PC-3 (cell line): Measurements from ENCODE around the gene WDR86. TPM values are rescaled to one million over a fixed set of nuclear protein-coding genes. Genes with fewer than 3 reads are reported as not detected.

ENCODE experiments used
- ATAC-seq: fragments of 200-7000 bp; cut with Tn5 transposase; 2 replicates; pipeline ENCODE4 v1.9.1; 2020; ENCODE audit warnings: mild to moderate bottlenecking, moderate library complexity
- BruUV-seq: library from RNA; stranded (reverse); fragments of 400-500 nt; replicated peaks from 2 replicates; lab custom pipeline; 2021; lab: Mats Ljungman, UMichigan
- CTCF ChIA-PET: fragments of 300-600 bp; sonication (Branson Sonifier 250); formaldehyde crosslinking; loops from one replicate; lab custom pipeline; 2022; ENCODE audit warnings: antibody characterized with exemption; lab: Charles Lee
- POLR2A ChIA-PET: fragments of 300-600 bp; sonication (Branson Sonifier 250); formaldehyde crosslinking; loops from one replicate; lab custom pipeline; 2022; ENCODE audit warnings: antibody characterized with exemption; ENCODE audit not compliant: unreplicated experiment; lab: Charles Lee
- DNase-seq: peaks from one replicate; pipeline ENCODE4 v3.0.0-alpha.2; 2015
- H2AFZ ChIP-seq: fragments of 300-600 bp; sonication (generic); 2 replicates; pipeline ENCODE4 v1.6.0; 2016; ENCODE audit warnings: antibody characterized with exemption, low read length
- H3F3A ChIP-seq: fragments of 300-600 bp; sonication (generic); one replicate; pipeline ENCODE4 v1.6.0; 2017; ENCODE audit warnings: antibody characterized with exemption, low read length, control low read depth, mild to moderate bottlenecking; ENCODE audit not compliant: unreplicated experiment
- H3K27ac ChIP-seq: fragments of 300-600 bp; sonication (generic); 2 replicates; pipeline ENCODE4 v1.5.1; 2016; ENCODE audit warnings: mild to moderate bottlenecking, low read length
- H3K27me3 ChIP-seq: fragments of 300-600 bp; sonication (generic); 2 replicates; pipeline ENCODE4 v1.6.1; 2016; ENCODE audit warnings: low read length, mixed read lengths
- H3K36me3 ChIP-seq: fragments of 300-600 bp; sonication (generic); 2 replicates; pipeline ENCODE4 v1.6.1; 2016; ENCODE audit warnings: low read depth, mixed run types, low read length, mixed read lengths
- H3K4me1 ChIP-seq: fragments of 300-600 bp; sonication (generic); 2 replicates; pipeline ENCODE4 v1.5.1; 2016; ENCODE audit warnings: low read length; ENCODE audit not compliant: insufficient read depth
- H3K4me2 ChIP-seq: fragments of 300-600 bp; sonication (generic); 2 replicates; pipeline ENCODE4 v1.6.0; 2016; ENCODE audit warnings: low read length
- H3K4me3 ChIP-seq: fragments of 300-600 bp; sonication (generic); 2 replicates; pipeline ENCODE4 v1.5.1; 2016; ENCODE audit warnings: mild to moderate bottlenecking, low read length, mixed read lengths
- H3K79me2 ChIP-seq: fragments of 300-600 bp; sonication (generic); 2 replicates; pipeline ENCODE4 v1.6.1; 2017; ENCODE audit warnings: low read length, mixed read lengths
- H3K9ac ChIP-seq: fragments of 300-600 bp; sonication (generic); 2 replicates; pipeline ENCODE4 v1.6.0; 2016; ENCODE audit warnings: mild to moderate bottlenecking, low read length
- H3K9me2 ChIP-seq: fragments of 300-600 bp; sonication (generic); replicated peaks from 2 replicates; pipeline ENCODE4 v1.6.1; 2016; ENCODE audit warnings: mixed run types, low read length, mixed read lengths
- H3K9me3 ChIP-seq: fragments of 300-600 bp; sonication (generic); 2 replicates; pipeline ENCODE4 v1.6.1; 2016; ENCODE audit warnings: low read length, mixed read lengths
- H4K20me1 ChIP-seq: fragments of 300-600 bp; sonication (generic); 2 replicates; pipeline ENCODE4 v1.6.1; 2016; ENCODE audit warnings: low read length, mixed read lengths
- EZH2 ChIP-seq: fragments of 300-600 bp; sonication (generic); IDR thresholded peaks from one replicate; pipeline ENCODE4 v1.6.1; 2017; ENCODE audit warnings: antibody characterized with exemption, mild to moderate bottlenecking, low read length; ENCODE audit not compliant: unreplicated experiment
- EZH2phosphoT487 ChIP-seq: fragments of 300-600 bp; sonication (generic); IDR thresholded peaks from 2 replicates; pipeline ENCODE4 v1.6.1; 2018; ENCODE audit warnings: mild to moderate bottlenecking, antibody characterized with exemption, low read length, borderline replicate concordance
- intact Hi-C: fragments of 100-400 bp; cut with micrococcal nuclease; formaldehyde crosslinking; loops from 2 replicates; pipeline ENCODE4 v1.9.0; 2023
- total RNA-seq: library from RNA; depleted of rRNA; stranded (reverse); fragments of >200 nt; gene quantifications from 2 replicates; pipeline ENCODE4 v1.2.3, GENCODE V29; 2014
- TF ChIP-seq, protein P1 (sequence below): fragments of 300-600 bp; sonication (generic); conservative IDR thresholded peaks from 2 replicates; pipeline ENCODE4 v1.5.1; 2017; ENCODE audit warnings: antibody characterized with exemption, low read depth, mild to moderate bottlenecking, low read length

WDR86 gene
- total RNA-seq, 1 experiment from 2014 or later: not detected

DNA sequence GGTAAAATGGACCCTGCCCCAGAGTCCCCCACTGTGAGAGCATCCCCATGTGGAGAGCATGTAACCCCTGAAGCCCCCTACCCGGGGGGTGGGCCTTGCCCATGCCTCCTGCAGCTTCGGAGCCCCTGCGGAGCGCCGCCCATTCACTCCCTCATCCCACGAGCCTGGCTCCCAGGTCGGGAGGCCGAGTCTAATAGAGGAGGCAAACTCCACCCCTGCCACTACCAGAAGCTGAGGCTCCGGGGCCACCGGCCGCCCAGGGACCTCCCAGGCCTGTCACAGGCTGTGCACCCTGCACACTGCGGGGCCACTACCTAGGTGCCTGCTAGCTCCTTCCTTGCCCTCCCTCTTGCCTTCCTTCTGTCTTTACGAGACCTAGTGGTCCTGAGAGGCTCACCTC is 17.4 kb downstream of the WDR86 start:
- POLR2A ChIA-PET: no interaction called here
- Histone ChIP-seq H3K9me3 (no peaks in the 10 kb centered on the region), H3K27ac (no peak overlapping the region), H3K79me2 (no peaks in the 10 kb centered on the region), H3K27me3 (no peaks in the 10 kb centered on the region; the same call in 1 of the 2 replicates), H4K20me1 (no peaks in the 10 kb centered on the region), H2AFZ (no peak overlapping the region), H3F3A (no peaks in the 10 kb centered on the region), H3K36me3 (no peaks in the 10 kb centered on the region), H3K9ac (no peak overlapping the region), H3K4me1 (no peaks in the 10 kb centered on the region), H3K4me3 (no peak overlapping the region), H3K4me2 (no peak overlapping the region), H3K9me2 (no peaks in the 10 kb centered on the region)
- ATAC-seq: no peak
- no TSS peak for BruUV-seq
- intact Hi-C loops: no loop called here
- DNase-seq: no peak
- CTCF ChIA-PET: no interaction called here
- TF ChIP-seq EZH2phosphoT487 (no peak), EZH2 (no peak)
- TF ChIP-seq, protein P1, sequence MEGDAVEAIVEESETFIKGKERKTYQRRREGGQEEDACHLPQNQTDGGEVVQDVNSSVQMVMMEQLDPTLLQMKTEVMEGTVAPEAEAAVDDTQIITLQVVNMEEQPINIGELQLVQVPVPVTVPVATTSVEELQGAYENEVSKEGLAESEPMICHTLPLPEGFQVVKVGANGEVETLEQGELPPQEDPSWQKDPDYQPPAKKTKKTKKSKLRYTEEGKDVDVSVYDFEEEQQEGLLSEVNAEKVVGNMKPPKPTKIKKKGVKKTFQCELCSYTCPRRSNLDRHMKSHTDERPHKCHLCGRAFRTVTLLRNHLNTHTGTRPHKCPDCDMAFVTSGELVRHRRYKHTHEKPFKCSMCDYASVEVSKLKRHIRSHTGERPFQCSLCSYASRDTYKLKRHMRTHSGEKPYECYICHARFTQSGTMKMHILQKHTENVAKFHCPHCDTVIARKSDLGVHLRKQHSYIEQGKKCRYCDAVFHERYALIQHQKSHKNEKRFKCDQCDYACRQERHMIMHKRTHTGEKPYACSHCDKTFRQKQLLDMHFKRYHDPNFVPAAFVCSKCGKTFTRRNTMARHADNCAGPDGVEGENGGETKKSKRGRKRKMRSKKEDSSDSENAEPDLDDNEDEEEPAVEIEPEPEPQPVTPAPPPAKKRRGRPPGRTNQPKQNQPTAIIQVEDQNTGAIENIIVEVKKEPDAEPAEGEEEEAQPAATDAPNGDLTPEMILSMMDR: no peak

DNA sequence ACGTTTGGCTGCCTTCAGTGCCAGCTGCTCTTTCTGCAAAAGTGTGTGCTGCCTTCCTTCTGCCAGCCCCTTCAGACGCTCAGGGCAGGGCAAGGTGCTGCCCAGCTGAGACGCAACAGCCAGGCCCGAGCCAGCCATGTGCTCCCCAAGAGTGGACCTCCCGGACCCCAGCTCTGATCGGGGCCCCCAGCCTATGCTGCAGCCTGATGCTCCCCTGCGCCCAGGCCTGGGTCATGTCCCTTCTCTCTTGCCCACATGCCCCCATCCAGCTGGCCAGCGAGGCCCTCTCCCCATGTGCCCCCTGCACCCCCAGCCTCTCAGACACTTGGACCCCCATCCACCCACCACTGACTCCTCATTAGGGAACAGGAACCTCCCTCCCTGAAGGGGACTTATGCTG is 17.8 kb downstream of the WDR86 start:
- H3K4me2 ChIP-seq: no peak overlapping the region
- H3K4me3 ChIP-seq: no peak overlapping the region
- POLR2A ChIA-PET: no interaction called here
- ATAC-seq: no peak
- intact Hi-C loops: no loop called here
- no peaks in the 10 kb centered on the region; the same call in 1 of the 2 replicates for H3K27me3 ChIP-seq
- CTCF ChIA-PET: no interaction called here
- no peak overlapping the region for H3K27ac ChIP-seq
- no TSS peak for BruUV-seq
- H2AFZ ChIP-seq: no peak overlapping the region
- no peaks in the 10 kb centered on the region for H3F3A ChIP-seq
- no peaks in the 10 kb centered on the region for H4K20me1 ChIP-seq
- TF ChIP-seq EZH2 (no peak), EZH2phosphoT487 (no peak)
- TF ChIP-seq, protein P1: no peak
- no peaks in the 10 kb centered on the region for H3K9me2 ChIP-seq
- H3K79me2 ChIP-seq: no peaks in the 10 kb centered on the region
- no peak overlapping the region for H3K9ac ChIP-seq
- H3K9me3 ChIP-seq: no peaks in the 10 kb centered on the region
- DNase-seq: no peak
- H3K36me3 ChIP-seq: no peaks in the 10 kb centered on the region
- no peaks in the 10 kb centered on the region for H3K4me1 ChIP-seq

DNA sequence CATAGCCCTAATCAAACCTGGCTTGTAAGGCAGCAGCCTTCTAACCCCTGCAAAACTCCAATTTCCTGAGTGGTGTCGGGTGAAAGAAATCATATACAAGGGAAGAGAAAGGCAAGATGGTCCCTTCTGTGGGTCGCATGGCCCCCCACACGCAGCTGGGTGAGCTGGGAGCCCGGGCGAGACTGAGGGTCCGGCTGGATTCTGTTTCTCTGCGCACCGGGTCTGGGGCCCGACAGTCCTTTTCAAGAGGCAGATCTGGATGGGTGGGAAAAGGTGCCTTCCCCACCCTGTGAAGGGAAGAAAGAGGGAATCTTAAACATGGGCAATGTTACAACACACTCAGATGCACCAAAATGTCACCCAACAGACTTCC is 18.5 kb downstream of the WDR86 start:
- no peak overlapping the region for H2AFZ ChIP-seq
- H3K4me2 ChIP-seq: no peak overlapping the region
- no peak overlapping the region for H3K4me3 ChIP-seq
- POLR2A ChIA-PET: no interaction called here
- H3K36me3 ChIP-seq: no peaks in the 10 kb centered on the region
- no peak overlapping the region for H3K9ac ChIP-seq
- TF ChIP-seq EZH2phosphoT487 (no peak), EZH2 (no peak)
- TF ChIP-seq, protein P1: no peak
- intact Hi-C loops: no loop called here
- no peaks in the 10 kb centered on the region for H3F3A ChIP-seq
- no peaks in the 10 kb centered on the region for H4K20me1 ChIP-seq
- BruUV-seq: no TSS peak
- no peak for DNase-seq
- no peaks in the 10 kb centered on the region for H3K9me3 ChIP-seq
- no peaks in the 10 kb centered on the region for H3K9me2 ChIP-seq
- CTCF ChIA-PET: no interaction called here
- ATAC-seq: no peak
- no peaks in the 10 kb centered on the region for H3K79me2 ChIP-seq
- H3K4me1 ChIP-seq: no peaks in the 10 kb centered on the region
- no peak overlapping the region for H3K27ac ChIP-seq
- H3K27me3 ChIP-seq: no peaks in the 10 kb centered on the region; the same call in 1 of the 2 replicates
